Testis (tissue), 3 donors: ENCODE results near the gene KCNK5. TPM values are rescaled to one million over a fixed set of nuclear protein-coding genes. Genes with fewer than 3 reads are reported as not detected.

Experiments
- DNase-seq: peaks from one replicate; pipeline ENCODE4 v3.0.0-alpha.2; 2019
- H3K27ac ChIP-seq, 2 donors: fragments of 200-600 bp; sonication (generic); one replicate each; pipeline ENCODE4 v1.5.1; 2019
- H3K27me3 ChIP-seq: fragments of 200-600 bp; sonication (generic); one replicate; pipeline ENCODE4 v1.5.1; 2019
- H3K36me3 ChIP-seq: fragments of 200-600 bp; sonication (generic); one replicate; pipeline ENCODE4 v1.5.1; 2017; ENCODE audit warnings: low read depth; ENCODE audit errors: missing control alignments
- H3K4me1 ChIP-seq: fragments of 200-600 bp; sonication (generic); one replicate; pipeline ENCODE4 v1.5.1; 2019
- H3K4me3 ChIP-seq, 2 donors: fragments of 200-600 bp; sonication (generic); one replicate each; pipeline ENCODE4 v1.5.1; 2017 to 2019
- H3K9me3 ChIP-seq: fragments of 200-600 bp; sonication (generic); one replicate; pipeline ENCODE4 v1.5.1; 2017
- POLR2A ChIP-seq: fragments of 450-650 bp; IDR thresholded peaks from one replicate; pipeline ENCODE4 v1.6.1; 2017; ENCODE audit warnings: antibody characterized with exemption, mild to moderate bottlenecking, moderate library complexity
- WGBS, 2 donors: methylation state at CpG; one replicate each; pipeline ENCODE4 v1.1.5; 2018; 5-methylcytosine and 5-hydroxymethylcytosine counted together
- intact Hi-C: fragments of 100-400 bp; cut with DNase I; formaldehyde crosslinking; loops from one replicate; pipeline ENCODE4 v1.15.1; 2023; ENCODE audit warnings: low total_unique reads
- polyA plus RNA-seq: library from polyadenylated mRNA; stranded (reverse); fragments of 350-450 nt; fragmentation: Illumina TruSeq; extraction: RNeasy Lipid Tissue Mini Kit (QIAGEN cat#74804); gene quantifications from one replicate; pipeline ENCODE4 v1.2.3, GENCODE V29; 2014; ENCODE audit warnings: low read depth, low replicate concordance; ENCODE audit not compliant: insufficient read depth
- total RNA-seq, 2 donors: library from RNA; depleted of rRNA; stranded (reverse); fragments of >200 nt; gene quantifications; one replicate each; pipeline ENCODE4 v1.2.3, GENCODE V29; 2016
- TF ChIP-seq, protein P1 (sequence below), 3 experiments: fragments of 450-650 bp in 2 of 3; fragments of 200-600 bp in 1 of 3; sonication (generic) in 1 of 3; IDR thresholded peaks; one replicate each; pipeline ENCODE4 v1.5.1; 2016 to 2019; ENCODE audit warnings: antibody characterized with exemption in 3 of 3, mild to moderate bottlenecking in 2 of 3, moderate library complexity in 1 of 3

KCNK5 gene
- total and polyA plus RNA-seq, 3 donors from 2014 or later: 1.6 to 2.3 (median 2.0) TPM

GRCh38 chr6:39153766-39154397 is 75.4 kb downstream of the KCNK5 start:
- intact Hi-C loops: no loop called here
- no peak overlapping the region for H3K27ac ChIP-seq
- TF ChIP-seq POLR2A: no peak
- TF ChIP-seq, protein P1, sequence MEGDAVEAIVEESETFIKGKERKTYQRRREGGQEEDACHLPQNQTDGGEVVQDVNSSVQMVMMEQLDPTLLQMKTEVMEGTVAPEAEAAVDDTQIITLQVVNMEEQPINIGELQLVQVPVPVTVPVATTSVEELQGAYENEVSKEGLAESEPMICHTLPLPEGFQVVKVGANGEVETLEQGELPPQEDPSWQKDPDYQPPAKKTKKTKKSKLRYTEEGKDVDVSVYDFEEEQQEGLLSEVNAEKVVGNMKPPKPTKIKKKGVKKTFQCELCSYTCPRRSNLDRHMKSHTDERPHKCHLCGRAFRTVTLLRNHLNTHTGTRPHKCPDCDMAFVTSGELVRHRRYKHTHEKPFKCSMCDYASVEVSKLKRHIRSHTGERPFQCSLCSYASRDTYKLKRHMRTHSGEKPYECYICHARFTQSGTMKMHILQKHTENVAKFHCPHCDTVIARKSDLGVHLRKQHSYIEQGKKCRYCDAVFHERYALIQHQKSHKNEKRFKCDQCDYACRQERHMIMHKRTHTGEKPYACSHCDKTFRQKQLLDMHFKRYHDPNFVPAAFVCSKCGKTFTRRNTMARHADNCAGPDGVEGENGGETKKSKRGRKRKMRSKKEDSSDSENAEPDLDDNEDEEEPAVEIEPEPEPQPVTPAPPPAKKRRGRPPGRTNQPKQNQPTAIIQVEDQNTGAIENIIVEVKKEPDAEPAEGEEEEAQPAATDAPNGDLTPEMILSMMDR (IDR thresholded peaks at IDR 0.05): no peak
- no peaks in the 10 kb centered on the region for H3K27me3 ChIP-seq
- WGBS, 2 donors: 86 to 90% methylated on average over 6 of the region's 6 CpGs
- DNase-seq: no peak
- H3K36me3 ChIP-seq: no peaks in the 10 kb centered on the region
- no peak overlapping the region for H3K4me3 ChIP-seq
- no peaks in the 10 kb centered on the region for H3K4me1 ChIP-seq
- H3K9me3 ChIP-seq: no peaks in the 10 kb centered on the region

DNA sequence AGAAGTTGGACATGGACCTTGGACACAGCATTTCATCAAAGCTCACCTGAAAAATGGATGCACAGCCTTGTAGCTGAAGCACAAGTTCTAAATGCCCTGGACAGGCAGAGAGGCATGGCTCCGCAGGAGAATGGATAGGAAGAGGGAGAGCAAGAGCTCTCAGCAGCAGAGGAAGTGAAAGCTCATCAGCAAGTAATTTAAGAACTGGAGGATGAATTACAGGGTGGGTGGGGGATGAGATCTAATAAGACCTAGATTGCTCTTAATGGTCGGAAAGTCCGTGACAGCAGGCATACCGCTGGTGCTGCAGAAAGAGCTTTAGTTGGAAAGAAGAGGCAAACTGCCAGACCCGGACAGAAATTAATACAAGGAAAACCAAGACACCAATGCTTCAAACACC is 77.0 kb downstream of the KCNK5 start:
- DNase-seq: no peak
- 44 to 58% methylated on average over 5 of the region's 5 CpGs for WGBS, 2 donors
- intact Hi-C loops: no loop called here
- no peak overlapping the region for H3K27ac ChIP-seq
- no peaks in the 10 kb centered on the region for H3K9me3 ChIP-seq
- no peak overlapping the region for H3K4me3 ChIP-seq
- no peaks in the 10 kb centered on the region for H3K27me3 ChIP-seq
- TF ChIP-seq POLR2A: no peak
- TF ChIP-seq, protein P1 (IDR thresholded peaks at IDR 0.05): no peak
- no peaks in the 10 kb centered on the region for H3K4me1 ChIP-seq
- H3K36me3 ChIP-seq: no peaks in the 10 kb centered on the region

DNA sequence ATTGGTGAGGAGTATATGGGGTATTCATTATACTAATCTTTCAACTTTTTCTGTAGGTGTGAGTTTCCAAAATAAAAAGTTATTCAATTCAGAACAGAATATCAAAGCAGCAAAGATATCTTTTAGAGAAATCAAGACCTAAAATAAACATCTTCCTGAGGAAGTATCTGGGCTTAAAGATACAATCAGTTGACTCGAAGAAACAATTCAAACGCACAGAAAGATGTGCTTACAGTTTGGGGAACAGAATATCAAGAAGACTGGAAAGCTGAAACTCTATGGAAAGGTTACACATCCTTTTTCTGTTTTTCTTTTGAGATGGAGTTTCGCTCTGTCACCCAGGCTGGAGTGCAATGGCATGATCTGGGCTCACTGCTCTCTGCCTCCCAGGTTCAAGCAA is 78.1 kb downstream of the KCNK5 start:
- no peaks in the 10 kb centered on the region for H3K4me1 ChIP-seq
- intact Hi-C loops: no loop called here
- H3K27ac ChIP-seq: no peak overlapping the region
- no peaks in the 10 kb centered on the region for H3K36me3 ChIP-seq
- no peaks in the 10 kb centered on the region for H3K27me3 ChIP-seq
- DNase-seq: no peak
- TF ChIP-seq, protein P1 (IDR thresholded peaks at IDR 0.05): no peak
- no peak for TF ChIP-seq POLR2A
- H3K9me3 ChIP-seq: no peaks in the 10 kb centered on the region
- 75 to 83% methylated on average over 3 of the region's 3 CpGs for WGBS, 2 donors
- no peak overlapping the region for H3K4me3 ChIP-seq

GRCh38 chr6:39144481-39145173 is 84.6 kb downstream of the KCNK5 start:
- Histone ChIP-seq H3K9me3 (no peaks in the 10 kb centered on the region), H3K27me3 (no peaks in the 10 kb centered on the region), H3K36me3 (no peaks in the 10 kb centered on the region), H3K4me3 (no peak overlapping the region), H3K4me1 (no peaks in the 10 kb centered on the region), H3K27ac (no peak overlapping the region)
- 51 to 71% methylated on average over 1 of the region's 1 CpG for WGBS, 2 donors
- no peak for TF ChIP-seq POLR2A
- TF ChIP-seq, protein P1 (IDR thresholded peaks at IDR 0.05): no peak
- intact Hi-C loops: no loop called here
- no peak for DNase-seq
